Measurements from ENCODE around the gene ARRB1. TPM values are rescaled to one million over a fixed set of nuclear protein-coding genes. Genes with fewer than 3 reads are reported as not detected.

Gene ARRB1
- total and polyA plus RNA-seq, 10 of the 15 experiments (the other 5 are each of a cell fraction or from before 2014, with no cell fraction given), result 0.39 to 12.9 (median 1.7) TPM

DNA sequence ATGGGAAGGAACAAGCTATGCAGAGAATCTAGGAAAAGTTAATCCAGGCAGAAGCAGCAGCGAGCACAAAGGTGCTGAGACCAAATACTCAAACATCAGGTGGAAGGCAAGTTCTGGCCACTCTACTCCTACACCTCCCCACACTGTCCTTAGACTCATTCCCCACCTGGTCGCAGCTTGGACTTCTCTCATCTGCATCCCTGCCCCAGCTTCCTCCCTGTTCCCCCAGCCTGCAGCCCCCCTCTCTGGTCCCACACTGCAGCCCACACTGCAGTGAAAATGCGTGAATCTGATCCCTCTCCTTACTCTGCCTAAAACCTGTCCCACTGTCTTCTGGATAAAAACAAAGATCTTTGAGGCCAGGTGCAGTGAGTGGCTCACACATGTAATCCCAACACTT lies 101.8 kb downstream of the ARRB1 start:
- H2AFZ ChIP-seq (ENCODE audit: control insufficient read depth, low read depth, low read length), result no peak overlapping the region
- no peak overlapping the region for H3K9ac ChIP-seq (ENCODE audit: control insufficient read depth, insufficient read depth, low read length)
- no peaks in the 10 kb centered on the region for H3K79me2 ChIP-seq (ENCODE audit: control insufficient read depth, insufficient read depth, low read length)
- CTCF ChIA-PET, result interaction anchor here (1.1 to 7.1 kb wide), 10 partner anchors 9 to 323 kb away, joined by 3 to 129 read pairs (median 12); no protein-coding TSS in a partner anchor
- 31% methylated on average over 2 of the region's 3 CpGs for WGBS (ENCODE audit: insufficient coverage, insufficient replicate concordance, low lambda C conversion rate, missing lambda C conversion rate)
- no peak for TF ChIP-seq SIX5 (IDR thresholded peaks at IDR 0.05; ENCODE audit: low read depth, low read length, severe bottlenecking)
- no peak for TF ChIP-seq RBBP5 (conservative IDR thresholded peaks at IDR 0.05)
- TF ChIP-seq JUNB (IDR thresholded peaks at IDR 0.05), result no peak
- TF ChIP-seq FOXK2 (IDR thresholded peaks at IDR 0.05), result no peak
- TF ChIP-seq NR2F1 (conservative IDR thresholded peaks at IDR 0.05), result no peak
- FAIRE-seq (no peak), DNase-seq (ENCODE audit: low read depth, low spot score) (no peak), ATAC-seq (no peak)
- no peak overlapping the region for H3K27ac ChIP-seq (ENCODE audit: control insufficient read depth, insufficient read depth)
- no peaks in the 10 kb centered on the region for H3K4me1 ChIP-seq (ENCODE audit: control insufficient read depth, insufficient read depth, low read length)
- no peaks in the 10 kb centered on the region for H4K20me1 ChIP-seq (ENCODE audit: control insufficient read depth, insufficient read depth)
- SMC1A ChIA-PET (ENCODE audit: uncharacterized antibody, unreplicated experiment), result interaction anchor here (1.0 to 3.3 kb wide), 5 partner anchors 30 to 227 kb away, joined by 3 to 20 read pairs (median 5); no protein-coding TSS in a partner anchor
- POLR2A ChIA-PET, result no interaction called here
- H3K4me2 ChIP-seq (ENCODE audit: control insufficient read depth, insufficient read depth), result no peak overlapping the region
- peaks cover 0 to 1% of the 10 kb centered on the region in 2 experiments; a peak in 2 of 4 replicates for H3K27me3 ChIP-seq (replicated peaks in 1 of 2; ENCODE audit: control insufficient read depth in 2 of 2, insufficient read depth in 2 of 2, low read length in 1 of 2)
- RAD21 ChIA-PET (ENCODE audit: unreplicated experiment), result interaction anchor here (1.4 to 2.4 kb wide), 2 partner anchors 105 to 227 kb away, joined by 4 to 17 read pairs; no protein-coding TSS in a partner anchor
- H3K36me3 ChIP-seq (ENCODE audit: control insufficient read depth in 2 of 2, insufficient read depth in 2 of 2, low read length in 1 of 2), result no peaks in the 10 kb centered on the region
- in situ Hi-C loops (cut with MboI) (loop anchor here (5.0 kb wide), 3 partner anchors 102 to 317 kb away; no protein-coding TSS in a partner anchor), intact Hi-C loops (cut with micrococcal nuclease; ENCODE audit: unreplicated experiment) (loop anchor here (2.0 kb wide), 1 partner anchor 227 kb away; no protein-coding TSS in a partner anchor)
- H3K9me3 ChIP-seq (replicated peaks; ENCODE audit: control insufficient read depth, insufficient read depth, low read length), result peaks cover 3% of the 10 kb centered on the region; the same call in 2 of the 3 replicates
- H3K4me3 ChIP-seq, result no peak overlapping the region
- no TSS peak for BruUV-seq (replicated peaks)

DNA sequence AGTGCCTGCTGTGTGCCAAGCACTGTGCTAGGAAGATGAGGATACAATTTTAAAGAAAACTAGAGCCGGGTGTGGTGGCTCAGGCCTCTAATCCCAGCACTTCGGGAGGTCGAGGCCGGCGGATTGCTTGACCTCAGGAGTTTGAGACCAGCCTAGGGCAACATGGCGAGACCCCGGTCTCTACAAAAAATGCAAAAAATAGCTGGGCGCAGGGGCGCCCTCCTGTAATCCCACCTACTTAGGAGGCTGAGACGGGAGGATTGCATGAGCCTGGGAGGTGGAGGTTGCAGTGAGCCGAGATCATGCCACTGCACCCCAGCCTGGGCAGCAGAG lies 102.6 kb downstream of the ARRB1 start:
- peaks cover 3% of the 10 kb centered on the region; the same call in 2 of the 3 replicates for H3K9me3 ChIP-seq (replicated peaks; ENCODE audit: control insufficient read depth, insufficient read depth, low read length)
- H3K9ac ChIP-seq (ENCODE audit: control insufficient read depth, insufficient read depth, low read length), result no peak overlapping the region
- TF ChIP-seq, protein P1, sequence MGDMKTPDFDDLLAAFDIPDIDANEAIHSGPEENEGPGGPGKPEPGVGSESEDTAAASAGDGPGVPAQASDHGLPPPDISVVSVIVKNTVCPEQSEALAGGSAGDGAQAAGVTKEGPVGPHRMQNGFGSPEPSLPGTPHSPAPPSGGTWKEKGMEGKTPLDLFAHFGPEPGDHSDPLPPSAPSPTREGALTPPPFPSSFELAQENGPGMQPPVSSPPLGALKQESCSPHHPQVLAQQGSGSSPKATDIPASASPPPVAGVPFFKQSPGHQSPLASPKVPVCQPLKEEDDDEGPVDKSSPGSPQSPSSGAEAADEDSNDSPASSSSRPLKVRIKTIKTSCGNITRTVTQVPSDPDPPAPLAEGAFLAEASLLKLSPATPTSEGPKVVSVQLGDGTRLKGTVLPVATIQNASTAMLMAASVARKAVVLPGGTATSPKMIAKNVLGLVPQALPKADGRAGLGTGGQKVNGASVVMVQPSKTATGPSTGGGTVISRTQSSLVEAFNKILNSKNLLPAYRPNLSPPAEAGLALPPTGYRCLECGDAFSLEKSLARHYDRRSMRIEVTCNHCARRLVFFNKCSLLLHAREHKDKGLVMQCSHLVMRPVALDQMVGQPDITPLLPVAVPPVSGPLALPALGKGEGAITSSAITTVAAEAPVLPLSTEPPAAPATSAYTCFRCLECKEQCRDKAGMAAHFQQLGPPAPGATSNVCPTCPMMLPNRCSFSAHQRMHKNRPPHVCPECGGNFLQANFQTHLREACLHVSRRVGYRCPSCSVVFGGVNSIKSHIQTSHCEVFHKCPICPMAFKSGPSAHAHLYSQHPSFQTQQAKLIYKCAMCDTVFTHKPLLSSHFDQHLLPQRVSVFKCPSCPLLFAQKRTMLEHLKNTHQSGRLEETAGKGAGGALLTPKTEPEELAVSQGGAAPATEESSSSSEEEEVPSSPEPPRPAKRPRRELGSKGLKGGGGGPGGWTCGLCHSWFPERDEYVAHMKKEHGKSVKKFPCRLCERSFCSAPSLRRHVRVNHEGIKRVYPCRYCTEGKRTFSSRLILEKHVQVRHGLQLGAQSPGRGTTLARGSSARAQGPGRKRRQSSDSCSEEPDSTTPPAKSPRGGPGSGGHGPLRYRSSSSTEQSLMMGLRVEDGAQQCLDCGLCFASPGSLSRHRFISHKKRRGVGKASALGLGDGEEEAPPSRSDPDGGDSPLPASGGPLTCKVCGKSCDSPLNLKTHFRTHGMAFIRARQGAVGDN (IDR thresholded peaks at IDR 0.05), result no peak
- no peak for TF ChIP-seq ZNF384 (IDR thresholded peaks at IDR 0.05; ENCODE audit: borderline replicate concordance, low read depth, low read length)
- no TSS peak for BruUV-seq (replicated peaks)
- FAIRE-seq (no peak), DNase-seq (ENCODE audit: low read depth, low spot score) (no peak), ATAC-seq (no peak)
- SMC1A ChIA-PET (ENCODE audit: uncharacterized antibody, unreplicated experiment), result interaction anchor here (0.7 to 3.3 kb wide), 12 partner anchors 8 to 319 kb away, joined by 3 to 20 read pairs (median 4); no protein-coding TSS in a partner anchor
- CTCF ChIA-PET, result interaction anchor here (0.6 to 7.1 kb wide), 45 partner anchors 10 to 755 kb away, joined by 3 to 129 read pairs (median 4); partner anchors contain the start of genes LIPT2 and SLCO2B1
- no peak overlapping the region for H3K4me3 ChIP-seq
- POLR2A ChIA-PET, result no interaction called here
- no peaks in the 10 kb centered on the region for H3K36me3 ChIP-seq (ENCODE audit: control insufficient read depth in 2 of 2, insufficient read depth in 2 of 2, low read length in 1 of 2)
- H3K27me3 ChIP-seq (replicated peaks in 1 of 2; ENCODE audit: control insufficient read depth in 2 of 2, insufficient read depth in 2 of 2, low read length in 1 of 2), result peaks cover 1 to 3% of the 10 kb centered on the region in 2 experiments; a peak in 3 of 4 replicates
- 27% methylated on average over 11 of the region's 11 CpGs for WGBS (ENCODE audit: insufficient coverage, insufficient replicate concordance, low lambda C conversion rate, missing lambda C conversion rate)
- no peak overlapping the region for H3K27ac ChIP-seq (ENCODE audit: control insufficient read depth, insufficient read depth)
- H3K4me1 ChIP-seq (ENCODE audit: control insufficient read depth, insufficient read depth, low read length), result no peaks in the 10 kb centered on the region
- no peak overlapping the region for H2AFZ ChIP-seq (ENCODE audit: control insufficient read depth, low read depth, low read length)
- no peaks in the 10 kb centered on the region for H3K79me2 ChIP-seq (ENCODE audit: control insufficient read depth, insufficient read depth, low read length)
- in situ Hi-C loops (cut with MboI), result loop anchor here (5.0 kb wide), 3 partner anchors 102 to 317 kb away; no protein-coding TSS in a partner anchor
- no peak overlapping the region for H3K4me2 ChIP-seq (ENCODE audit: control insufficient read depth, insufficient read depth)
- H4K20me1 ChIP-seq (ENCODE audit: control insufficient read depth, insufficient read depth), result no peaks in the 10 kb centered on the region
- RAD21 ChIA-PET (ENCODE audit: unreplicated experiment), result interaction anchor here (0.8 to 2.4 kb wide), 12 partner anchors 8 to 319 kb away, joined by 3 to 17 read pairs (median 4); no protein-coding TSS in a partner anchor
- intact Hi-C loops (cut with micrococcal nuclease; ENCODE audit: unreplicated experiment), result loop anchor here (1.0 to 2.0 kb wide), 3 partner anchors 106 to 320 kb away; no protein-coding TSS in a partner anchor

All from GM12878 (cell line).